IPS-11a (cell line): ENCODE data around the gene GLOD4.
"Not testable (repeated sequence)": the region's sequence is repeated elsewhere in the genome, so short reads cannot be mapped to it uniquely, and the experiment has no call there.

Experiments
- H3K4me3 ChIP-seq: one replicate; pipeline ENCODE4 v1.5.1; 2013; ENCODE audit warnings: low read depth, low read length, control low read depth

GLOD4 gene

DNA sequence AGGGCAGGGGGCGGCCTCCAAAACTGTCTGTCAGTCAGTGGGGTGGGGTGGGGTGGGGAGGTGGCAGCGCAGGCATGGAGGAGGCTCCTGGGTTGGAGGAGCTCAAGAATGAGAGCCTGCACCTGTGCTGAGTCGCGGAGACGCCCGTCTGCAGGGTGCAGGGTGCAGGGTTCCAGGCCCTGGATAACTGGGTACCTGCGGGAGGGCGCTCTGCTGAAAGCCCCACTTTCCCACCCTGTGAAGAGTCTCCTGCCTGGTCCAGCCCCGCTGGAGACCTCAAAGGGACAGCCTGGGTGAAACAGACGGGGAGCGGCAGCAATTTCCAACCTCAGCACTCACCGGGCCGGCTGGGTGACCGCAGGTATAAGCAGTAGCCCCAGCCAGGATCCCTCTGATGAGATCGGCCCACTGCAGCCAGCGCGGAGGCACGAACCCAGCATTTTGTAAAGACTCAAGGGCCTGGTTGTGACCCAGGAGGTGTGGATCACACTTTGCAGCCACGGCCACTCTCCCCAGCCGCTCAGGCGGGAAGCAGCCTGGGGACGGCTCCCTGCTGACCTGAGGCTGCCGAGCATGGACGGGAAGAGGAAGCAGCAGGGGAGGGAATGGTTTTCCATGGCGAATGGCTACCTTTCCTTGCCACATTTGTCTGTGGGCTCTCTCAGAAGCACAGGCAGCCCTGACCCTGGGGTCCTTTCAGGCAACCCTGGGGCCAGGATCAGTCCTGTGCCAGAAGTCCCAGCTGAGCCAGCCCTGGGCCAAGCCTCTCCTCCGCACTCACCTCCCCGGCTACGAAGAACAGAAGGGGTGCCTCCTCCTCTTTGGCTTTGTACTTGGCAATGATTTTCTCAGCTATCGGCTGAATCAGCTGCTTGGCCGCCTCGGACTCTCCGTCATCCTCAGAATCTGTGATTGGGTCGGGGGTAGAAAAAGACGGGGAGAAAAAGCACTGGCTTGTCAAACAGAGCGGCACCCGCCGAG is 21.1 kb upstream of the GLOD4 start:
- no peak overlapping the region for H3K4me3 ChIP-seq

GRCh38 chr17:802481-802880 is 20.4 kb upstream of the GLOD4 start:
- no peak overlapping the region for H3K4me3 ChIP-seq

DNA sequence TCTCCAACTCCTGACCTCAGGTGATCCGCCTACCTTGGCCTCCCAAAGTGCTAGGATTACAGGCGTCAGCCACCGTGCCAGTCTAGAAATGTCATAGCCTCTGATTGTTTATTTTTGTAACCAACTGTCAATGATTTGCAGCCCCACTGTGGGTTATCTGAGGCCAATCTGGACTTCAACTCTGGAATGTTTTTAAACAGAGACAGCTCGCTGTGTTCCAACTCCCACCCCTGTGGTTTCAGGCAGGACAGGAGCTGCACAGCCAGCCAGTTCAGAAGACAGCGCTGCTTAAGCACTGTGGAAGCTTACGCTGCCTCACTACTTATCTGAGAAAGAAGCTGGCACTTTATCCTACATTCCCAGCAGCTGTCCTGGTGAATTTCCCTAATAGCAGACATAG is 19.6 kb upstream of the GLOD4 start:
- H3K4me3 ChIP-seq, result no peak overlapping the region

GRCh38 chr17:800446-801242 is 18.6 kb upstream of the GLOD4 start:
- H3K4me3 ChIP-seq, result no peak overlapping the region

DNA sequence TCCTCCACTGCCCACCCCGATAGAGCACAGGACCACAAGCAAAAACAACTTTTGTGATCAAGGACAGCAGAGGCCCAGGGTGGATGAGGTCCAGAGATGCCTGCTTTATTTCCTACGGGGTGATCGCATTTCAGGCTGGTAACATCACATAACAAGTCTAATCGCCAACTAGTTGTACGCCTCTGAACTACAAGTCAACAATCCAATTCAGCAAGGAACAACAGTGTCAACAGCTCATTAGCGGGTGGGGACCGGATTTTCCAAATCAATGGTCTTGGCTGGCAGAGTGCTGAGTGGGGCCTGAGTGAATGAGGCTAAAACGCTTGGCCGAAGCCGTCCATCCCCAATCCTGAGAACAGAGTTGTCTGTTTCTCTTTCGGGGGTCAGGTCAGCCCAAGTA is 17.2 kb upstream of the GLOD4 start:
- H3K4me3 ChIP-seq, result no peak overlapping the region

- no peak overlapping the region for H3K4me3 ChIP-seq
Measured at GRCh38 chr17:798246-798645, 16.2 kb upstream of the GLOD4 start.

- no peak overlapping the region for H3K4me3 ChIP-seq
Measured at GRCh38 chr17:797236-797840, 15.3 kb upstream of the GLOD4 start.

DNA sequence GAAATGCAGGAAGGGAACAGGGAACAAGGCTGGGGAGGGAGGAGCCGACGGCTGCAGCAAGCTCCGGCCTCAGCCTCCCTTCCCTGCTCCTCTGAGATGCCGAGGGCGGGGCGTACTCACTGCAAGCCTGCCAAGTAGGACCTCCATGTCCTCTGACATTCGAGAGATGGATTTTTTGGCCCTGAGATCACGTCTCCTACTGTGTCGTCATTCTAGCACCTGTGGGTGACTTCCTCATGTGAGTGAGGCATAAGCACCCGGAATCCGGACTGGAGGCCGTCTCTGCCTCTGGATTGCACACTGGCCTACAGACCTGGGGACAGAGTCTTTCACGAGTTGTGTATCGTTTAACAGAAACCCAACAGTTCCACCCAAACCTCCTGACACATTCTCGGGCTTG is 14.5 kb upstream of the GLOD4 start:
- H3K4me3 ChIP-seq, result no peak overlapping the region

- no peak overlapping the region for H3K4me3 ChIP-seq
Measured at GRCh38 chr17:795721-796120, 13.6 kb upstream of the GLOD4 start.

DNA sequence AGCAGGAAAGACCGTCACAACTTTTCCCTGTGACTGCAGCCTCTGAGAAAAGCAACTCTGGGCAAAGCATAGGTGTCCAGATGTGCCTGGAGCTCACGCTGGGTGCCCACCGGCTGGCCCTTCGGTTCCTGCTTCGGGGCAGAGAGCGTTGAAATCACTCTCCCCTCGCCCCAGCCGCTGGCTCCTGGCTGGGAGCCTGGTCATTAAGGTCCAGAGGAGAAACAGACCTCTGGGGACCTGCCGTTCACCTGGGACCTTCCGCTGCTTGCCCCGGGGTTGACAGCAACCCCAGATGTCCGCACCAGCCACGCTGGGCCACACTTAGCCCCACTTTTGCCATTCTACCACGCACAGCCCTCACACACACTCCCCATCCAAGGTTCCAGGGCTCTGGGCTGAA is 13.2 kb upstream of the GLOD4 start:
- no peak overlapping the region for H3K4me3 ChIP-seq

DNA sequence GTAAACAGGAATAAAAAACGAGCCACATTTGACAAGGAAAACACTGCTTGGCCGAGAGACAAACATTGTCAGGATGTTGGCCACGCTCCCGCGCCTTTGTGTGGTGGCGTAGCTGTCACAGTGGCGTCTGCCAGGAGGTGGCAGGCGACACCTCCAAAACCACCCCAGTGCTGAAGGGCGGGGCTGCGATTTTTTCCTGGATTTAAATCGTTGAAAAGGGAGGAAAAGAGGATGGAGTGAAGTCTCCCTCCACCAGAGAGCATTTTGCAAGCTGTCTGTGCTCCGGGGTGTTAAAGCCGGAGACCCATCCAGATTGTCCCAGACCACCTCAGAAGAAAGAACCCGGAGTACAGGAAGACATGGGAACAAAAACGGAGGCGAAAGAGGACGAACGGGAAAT is 12.8 kb upstream of the GLOD4 start:
- H3K4me3 ChIP-seq, result no peak overlapping the region

DNA sequence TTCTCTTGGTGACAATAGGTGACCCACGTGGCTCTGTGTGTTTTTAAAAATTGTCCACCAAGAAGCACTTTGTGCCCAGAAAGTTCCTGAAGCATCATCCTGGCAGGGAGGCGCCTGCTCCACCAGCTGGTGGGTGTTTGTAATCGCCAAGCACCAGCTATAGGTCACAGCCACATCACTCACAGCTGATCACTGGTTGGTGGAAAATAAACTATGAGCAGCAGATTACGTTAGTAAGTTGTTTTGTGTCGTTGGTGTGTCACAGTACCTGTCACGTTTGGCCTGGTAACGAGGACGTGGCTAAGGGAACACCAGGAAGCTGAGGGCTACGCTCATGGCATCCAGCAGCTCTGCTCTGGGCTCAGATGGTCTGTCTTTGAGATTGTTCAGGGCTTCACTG is 10.2 kb upstream of the GLOD4 start:
- H3K4me3 ChIP-seq, result no peak overlapping the region

DNA sequence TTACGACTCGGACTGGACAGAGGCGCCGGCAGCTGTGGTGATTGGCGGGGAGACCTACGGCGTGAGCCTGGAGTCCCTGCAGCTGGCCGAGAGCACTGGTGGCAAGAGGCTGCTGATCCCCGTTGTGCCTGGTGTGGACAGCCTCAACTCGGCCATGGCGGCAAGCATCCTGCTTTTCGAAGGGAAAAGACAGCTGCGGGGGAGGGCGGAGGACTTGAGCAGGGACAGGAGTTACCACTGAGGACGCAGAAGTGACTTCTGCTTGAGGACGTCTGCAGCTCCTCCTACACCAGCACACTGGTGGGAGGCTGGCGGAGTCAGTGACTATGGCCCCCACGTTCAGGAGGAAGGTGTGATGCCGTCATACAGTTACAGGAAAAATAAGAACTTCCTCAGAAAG is 9.7 kb upstream of the GLOD4 start:
- H3K4me3 ChIP-seq, result no peak overlapping the region

DNA sequence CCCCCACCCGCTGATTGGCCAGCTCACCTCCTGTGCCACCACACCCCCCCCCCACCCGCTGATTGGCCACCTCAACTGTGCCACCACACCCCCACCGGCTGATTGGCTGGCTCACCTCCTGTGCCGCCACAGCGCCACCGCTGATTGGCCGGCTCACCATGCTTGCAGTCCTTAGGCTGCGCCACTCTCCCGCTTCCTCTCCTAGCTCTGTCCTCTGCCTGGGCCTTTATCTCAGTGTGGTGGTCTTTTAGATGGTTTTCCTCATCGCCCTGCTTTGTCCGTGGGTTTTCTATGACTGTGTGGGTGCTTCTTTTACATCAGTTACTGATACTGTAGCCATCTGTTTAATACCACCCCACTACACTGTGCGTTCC is 8.8 kb upstream of the GLOD4 start:
- H3K4me3 ChIP-seq, result not testable (repeated sequence)

DNA sequence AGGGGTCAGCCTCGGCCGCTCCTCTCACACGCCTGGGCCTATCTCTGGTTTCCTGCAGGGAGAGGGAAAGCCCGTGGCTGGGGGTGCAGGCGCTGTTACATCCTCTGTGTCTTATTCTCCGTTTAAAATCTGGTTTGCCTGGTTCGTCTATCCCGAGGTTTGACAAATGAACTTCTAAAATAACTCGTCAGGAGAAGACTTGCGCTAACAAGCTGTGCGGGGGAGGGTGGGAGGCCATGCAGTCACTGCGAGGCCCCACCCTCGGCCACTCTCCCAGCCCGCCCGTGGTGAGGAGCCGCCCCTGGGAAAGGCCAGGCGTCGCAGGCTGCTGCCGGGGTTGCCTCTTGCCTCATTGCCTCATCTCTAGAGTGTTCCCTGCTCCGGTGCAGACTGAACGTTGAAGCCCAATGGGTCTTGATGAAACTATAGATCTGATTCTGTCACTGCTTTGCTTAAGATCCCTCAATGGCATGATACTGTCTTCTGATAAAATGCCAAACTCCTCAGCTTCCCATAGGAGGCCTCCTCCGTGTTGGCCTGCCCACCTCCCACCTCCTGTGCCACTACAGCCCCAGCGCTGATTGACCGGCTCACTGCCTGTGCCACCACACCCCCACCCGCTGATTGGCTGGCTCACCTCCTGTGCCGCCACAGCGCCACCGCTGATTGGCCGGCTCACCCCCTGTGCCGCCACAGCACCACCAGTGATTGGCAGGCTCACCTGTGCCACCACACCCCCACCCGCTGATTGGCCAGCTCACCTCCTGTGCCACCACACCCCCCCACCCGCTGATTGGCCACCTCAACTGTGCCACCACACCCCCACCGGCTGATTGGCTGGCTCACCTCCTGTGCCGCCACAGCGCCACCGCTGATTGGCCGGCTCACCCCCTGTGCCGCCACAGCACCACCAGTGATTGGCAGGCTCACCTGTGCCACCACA is 8.1 kb upstream of the GLOD4 start:
- H3K4me3 ChIP-seq, result not testable (repeated sequence)

GRCh38 chr17:789160-789840 is 7.2 kb upstream of the GLOD4 start:
- H3K4me3 ChIP-seq, result no peak overlapping the region

DNA sequence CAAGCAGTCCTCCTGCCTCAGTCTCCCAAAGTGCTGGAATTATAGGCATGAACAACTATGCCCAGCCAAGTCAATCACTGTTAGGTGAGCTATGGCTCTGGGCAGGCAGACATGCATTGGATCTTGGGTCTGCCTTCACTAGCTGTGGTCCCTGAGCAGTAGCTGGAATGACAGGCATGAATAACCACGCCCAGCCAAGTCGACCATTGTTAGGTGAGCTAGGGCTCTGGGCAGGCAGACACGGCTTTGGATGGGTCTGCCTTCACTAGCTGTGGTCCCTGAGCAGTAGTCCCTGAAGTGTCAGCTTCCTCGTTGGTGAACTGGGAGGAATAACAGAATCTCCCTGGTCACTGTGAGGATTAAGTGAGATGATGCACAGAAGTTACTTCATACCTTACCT is 6.5 kb upstream of the GLOD4 start:
- no peak overlapping the region for H3K4me3 ChIP-seq

- no peak overlapping the region for H3K4me3 ChIP-seq
Measured at GRCh38 chr17:787641-788221, 5.7 kb upstream of the GLOD4 start.

DNA sequence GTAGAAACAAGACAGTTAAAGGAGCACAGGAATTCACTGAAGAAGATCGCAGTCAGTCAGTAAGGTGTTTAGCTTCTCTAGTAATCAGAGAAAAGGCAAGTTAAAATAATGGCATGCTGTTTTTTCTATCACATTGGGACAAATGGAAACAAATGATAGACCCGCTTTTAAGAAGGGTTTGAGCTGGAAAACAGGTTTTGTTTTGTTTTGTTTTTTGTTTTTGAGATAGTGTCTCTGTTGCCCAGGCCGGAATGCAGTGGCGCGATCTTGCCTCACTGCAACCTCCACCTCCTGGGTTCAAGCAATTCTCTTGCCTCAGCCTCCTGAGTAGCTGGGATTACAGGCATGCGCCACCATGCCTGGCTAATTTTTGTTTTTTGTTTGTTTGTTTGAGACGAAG is 3.8 kb upstream of the GLOD4 start:
- not testable (repeated sequence) for H3K4me3 ChIP-seq

- no peak overlapping the region for H3K4me3 ChIP-seq
Measured at GRCh38 chr17:784143-784542, 2.1 kb upstream of the GLOD4 start.
